NCI-H345 (cell line): ENCODE measurements around the gene CLHC1.
"Not testable (repeated sequence)": the region's sequence is repeated elsewhere in the genome, so short reads cannot be mapped to it uniquely, and the experiment has no call there.

Source experiments
- DNase-seq: peaks from one replicate; lab custom pipeline; 2025; lab: John Stamatoyannopoulos, UW

The CLHC1 gene

DNA sequence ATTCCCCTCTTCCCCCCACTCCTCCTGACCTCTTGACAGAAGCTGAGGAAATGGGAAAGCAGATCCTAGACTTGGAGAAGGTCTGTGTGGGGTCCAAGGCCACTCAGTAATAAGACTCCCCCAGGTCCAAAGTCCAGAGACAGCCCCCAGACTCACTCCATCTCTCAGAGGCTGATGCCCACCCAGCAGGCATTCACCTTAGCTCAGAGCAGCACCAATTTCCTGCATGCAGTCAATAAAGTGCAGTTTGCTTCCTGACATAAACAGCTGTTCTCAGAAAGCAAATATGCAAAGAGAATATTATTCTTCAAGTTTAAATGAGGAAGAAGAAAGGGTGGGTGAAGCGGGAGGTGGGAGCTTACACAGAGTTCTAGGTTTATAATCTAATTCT is 97.8 kb downstream of the CLHC1 start:
- no peak for DNase-seq

DNA sequence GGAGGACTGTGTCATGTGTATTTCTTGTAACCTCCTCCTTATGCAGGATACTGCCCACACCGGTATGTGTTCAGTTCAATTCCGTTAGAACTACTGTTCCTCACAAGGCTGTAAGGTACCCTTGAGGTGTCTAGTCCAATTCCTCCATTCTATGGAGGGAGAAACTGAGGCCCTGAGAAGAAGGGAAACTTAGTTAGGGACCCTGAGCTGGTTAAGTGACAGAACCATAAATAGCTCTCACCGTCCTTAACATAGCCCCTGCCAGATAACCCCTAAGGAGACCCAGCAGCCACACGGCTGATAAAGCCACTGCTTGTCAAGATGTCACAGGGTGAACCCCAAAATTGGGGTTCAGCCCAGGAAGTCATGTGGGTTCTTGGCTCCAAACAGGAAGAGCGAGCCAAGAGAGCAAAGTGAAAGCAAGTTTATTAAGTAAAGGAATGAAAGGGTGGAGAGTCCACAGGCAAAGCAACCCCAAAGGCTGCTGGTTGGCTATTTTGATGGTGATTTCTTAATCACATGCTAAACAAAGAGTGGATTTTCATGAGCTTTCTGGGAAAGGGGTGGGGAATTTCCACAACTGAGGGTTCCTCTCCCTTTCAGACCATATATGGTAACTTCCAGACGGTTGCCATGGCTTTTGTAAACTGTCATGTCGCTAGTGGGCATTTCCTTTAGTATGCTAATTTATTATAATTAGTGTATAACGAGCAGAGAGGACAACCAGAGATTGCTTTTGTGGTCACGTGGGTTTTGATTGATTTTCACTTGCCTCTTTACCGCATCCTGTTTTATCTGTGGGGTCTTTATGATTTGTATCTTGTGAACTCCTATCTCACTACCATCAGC is 98.4 kb downstream of the CLHC1 start:
- DNase-seq = no peak

DNA sequence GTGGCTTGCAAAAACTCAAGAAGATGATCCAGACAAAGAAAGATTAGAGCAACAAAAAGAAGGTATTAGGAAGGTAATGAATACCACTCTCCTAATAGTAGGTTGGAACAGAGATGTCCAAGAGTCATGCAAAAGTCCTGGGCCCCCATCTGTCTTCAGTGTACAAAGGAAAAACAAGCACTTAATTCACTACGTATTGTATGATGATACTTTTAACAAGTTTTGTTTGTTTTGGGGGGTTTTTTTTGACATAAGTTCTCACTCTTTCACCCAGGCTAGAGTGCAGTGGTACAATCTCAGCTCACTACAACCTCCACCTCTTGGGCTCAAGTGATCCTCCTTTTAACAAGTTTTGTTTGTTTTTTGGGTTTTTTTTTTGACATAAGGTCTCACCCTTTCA is 101.2 kb downstream of the CLHC1 start:
- DNase-seq = no peak

DNA sequence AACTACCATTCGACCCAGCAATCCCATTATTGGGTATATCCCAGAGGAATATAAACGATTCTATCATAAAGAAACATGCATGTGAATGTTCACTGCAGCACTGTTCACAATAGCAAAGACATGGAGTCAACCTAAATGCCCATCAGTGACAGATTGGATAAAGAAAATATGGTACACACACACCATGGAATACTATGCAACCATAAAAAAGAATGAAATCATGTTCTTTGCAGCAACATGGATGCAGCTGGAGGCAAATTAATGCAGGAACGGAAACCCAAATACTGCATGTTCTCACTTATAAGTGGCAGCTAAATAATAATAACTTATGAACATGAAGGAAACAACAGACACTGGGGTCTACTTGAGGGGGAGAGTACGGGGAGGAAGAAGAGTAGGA is 105.5 kb downstream of the CLHC1 start:
- not testable (repeated sequence) for DNase-seq
